GM12873 (cell line): ENCODE measurements around the gene ZDHHC8.

ENCODE experiments used
- CTCF ChIP-seq: IDR thresholded peaks from 2 replicates; pipeline ENCODE4 v1.5.1; 2012; ENCODE audit warnings: low read depth, mild to moderate bottlenecking, moderate library complexity, low read length, control low read depth; ENCODE audit not compliant: insufficient read depth; ENCODE audit errors: missing control alignments

ZDHHC8 gene

GRCh38 chr22:20092477-20092854 is 39.1 kb upstream of the ZDHHC8 start:
- TF ChIP-seq CTCF: no peak

GRCh38 chr22:20093418-20094196 is 38.0 kb upstream of the ZDHHC8 start:
- no peak for TF ChIP-seq CTCF

GRCh38 chr22:20094197-20094807 is 37.3 kb upstream of the ZDHHC8 start:
- TF ChIP-seq CTCF: no peak

- TF ChIP-seq CTCF: no peak
These were observed 36.1 kb upstream of the ZDHHC8 start for GRCh38 chr22:20095521-20095920.

- no peak for TF ChIP-seq CTCF
These were observed 34.8 kb upstream of the ZDHHC8 start for GRCh38 chr22:20096574-20097420.

- no peak for TF ChIP-seq CTCF
These were observed 32.4 kb upstream of the ZDHHC8 start for GRCh38 chr22:20099099-20099711.
